Chondrocyte (in vitro differentiated cells): ENCODE data around the gene IGSF21. TPM values are rescaled to one million over a fixed set of nuclear protein-coding genes. Genes with fewer than 3 reads are reported as not detected.

Source experiments
- DNase-seq: peaks from one replicate; pipeline ENCODE4 v3.0.0; 2021; ENCODE audit warnings: mixed read lengths, low spot score
- H3K27ac Mint-ChIP-seq: one replicate; pipeline ENCODE4 v1.8.0; 2021; ENCODE audit warnings: mild to moderate bottlenecking, moderate library complexity, mixed read lengths; ENCODE audit not compliant: unreplicated experiment
- H3K27me3 Mint-ChIP-seq: 2 replicates; pipeline ENCODE4 v1.8.0; 2021; ENCODE audit warnings: low read depth, mixed read lengths
- H3K36me3 Mint-ChIP-seq: 2 replicates; pipeline ENCODE4 v1.8.0; 2021; ENCODE audit warnings: low read depth, mixed read lengths
- H3K4me1 Mint-ChIP-seq: 2 replicates; pipeline ENCODE4 v1.8.0; 2021; ENCODE audit warnings: low read depth, mild to moderate bottlenecking, mixed read lengths
- H3K4me3 Mint-ChIP-seq: one replicate; pipeline ENCODE4 v1.8.0; 2021; ENCODE audit warnings: mild to moderate bottlenecking, moderate library complexity, mixed read lengths; ENCODE audit not compliant: unreplicated experiment
- H3K9me3 Mint-ChIP-seq: 2 replicates; pipeline ENCODE4 v1.8.0; 2021; ENCODE audit warnings: low read depth, mixed read lengths
- CTCF ChIP-seq: fragments of 200-600 bp; sonication (generic); IDR thresholded peaks from 2 replicates; pipeline ENCODE4 v1.5.0; 2021; ENCODE audit warnings: antibody characterized with exemption, mild to moderate bottlenecking, moderate library complexity
- total RNA-seq: library from RNA; stranded (reverse); gene quantifications from 3 replicates; pipeline ENCODE4 v1.2.1, GENCODE V29; 2021

Gene IGSF21
- total RNA-seq, 1 donor from 2014 or later: not detected

- no peaks in the 10 kb centered on the region for H3K36me3 Mint-ChIP-seq
- H3K4me3 Mint-ChIP-seq: no peak overlapping the region
- DNase-seq: no peak
- H3K9me3 Mint-ChIP-seq: no peaks in the 10 kb centered on the region
- no peak for TF ChIP-seq CTCF
- no peaks in the 10 kb centered on the region for H3K4me1 Mint-ChIP-seq
- H3K27ac Mint-ChIP-seq: no peak overlapping the region
- H3K27me3 Mint-ChIP-seq: peaks cover 43% of the 10 kb centered on the region
Measured at GRCh38 chr1:18179009-18179408, 71.4 kb downstream of the IGSF21 start.

- H3K36me3 Mint-ChIP-seq: no peaks in the 10 kb centered on the region
- H3K4me3 Mint-ChIP-seq: no peak overlapping the region
- H3K27me3 Mint-ChIP-seq: peaks cover 17% of the 10 kb centered on the region
- no peaks in the 10 kb centered on the region for H3K4me1 Mint-ChIP-seq
- no peak for DNase-seq
- H3K27ac Mint-ChIP-seq: peak overlapping the region; percentile 19
- no peaks in the 10 kb centered on the region for H3K9me3 Mint-ChIP-seq
- TF ChIP-seq CTCF: no peak
Measured at GRCh38 chr1:18182398-18183160, 75.0 kb downstream of the IGSF21 start.

- Mint-ChIP-seq H3K4me3 (no peak overlapping the region), H3K4me1 (no peaks in the 10 kb centered on the region), H3K9me3 (no peaks in the 10 kb centered on the region), H3K36me3 (no peaks in the 10 kb centered on the region), H3K27ac (no peak overlapping the region), H3K27me3 (peaks cover 8% of the 10 kb centered on the region)
- DNase-seq: no peak
- no peak for TF ChIP-seq CTCF
Measured at GRCh38 chr1:18183533-18183932, 75.9 kb downstream of the IGSF21 start.

- Mint-ChIP-seq H3K4me3 (no peak overlapping the region), H3K4me1 (no peaks in the 10 kb centered on the region), H3K27me3 (peaks cover 6% of the 10 kb centered on the region), H3K9me3 (no peaks in the 10 kb centered on the region), H3K27ac (no peak overlapping the region), H3K36me3 (no peaks in the 10 kb centered on the region)
- DNase-seq: no peak
- no peak for TF ChIP-seq CTCF
Measured at GRCh38 chr1:18187054-18187453, 79.5 kb downstream of the IGSF21 start.

- Mint-ChIP-seq H3K27ac (no peak overlapping the region), H3K9me3 (no peaks in the 10 kb centered on the region), H3K27me3 (peaks cover 18% of the 10 kb centered on the region), H3K4me1 (no peaks in the 10 kb centered on the region), H3K36me3 (no peaks in the 10 kb centered on the region), H3K4me3 (no peak overlapping the region)
- no peak for DNase-seq
- TF ChIP-seq CTCF: no peak
Measured at GRCh38 chr1:18188820-18189517, 81.4 kb downstream of the IGSF21 start.
